Panc1 (cell line): ENCODE results near the gene PITX1. TPM values are rescaled to one million over a fixed set of nuclear protein-coding genes. Genes with fewer than 3 reads are reported as not detected.

Source experiments
- ATAC-seq: fragments of 200-7000 bp; cut with Tn5 transposase; 2 replicates; pipeline ENCODE4 v1.9.1; 2020; ENCODE audit warnings: mild to moderate bottlenecking, moderate library complexity
- BruUV-seq: library from RNA; stranded (reverse); fragments of 400-500 nt; replicated peaks from 2 replicates; lab custom pipeline; 2021; lab: Mats Ljungman, UMichigan
- CTCF ChIA-PET: fragments of 300-600 bp; sonication (Branson Sonifier 250); formaldehyde crosslinking; loops from one replicate; lab custom pipeline; 2022; ENCODE audit warnings: antibody characterized with exemption; lab: Charles Lee
- POLR2A ChIA-PET: fragments of 300-600 bp; sonication (Branson Sonifier 250); formaldehyde crosslinking; loops from one replicate; lab custom pipeline; 2022; ENCODE audit warnings: antibody characterized with exemption; lab: Charles Lee
- DNase-seq: peaks from one replicate; pipeline ENCODE4 v3.0.0-alpha.2; 2010; ENCODE audit warnings: low read depth, low spot score
- H3K27ac ChIP-seq: 2 replicates; pipeline ENCODE4 v1.5.1; 2011; ENCODE audit warnings: mild to moderate bottlenecking, low read length, inconsistent platforms
- H3K27me3 ChIP-seq: fragments of 200-500 bp; sonication (Bioruptor generic); 2 replicates; pipeline ENCODE4 v1.6.0; 2014; ENCODE audit warnings: low read length, inconsistent platforms; ENCODE audit not compliant: control insufficient read depth, insufficient read depth
- H3K36me3 ChIP-seq: fragments of 200-500 bp; sonication (Bioruptor generic); 2 replicates; pipeline ENCODE4 v1.5.1; 2014; ENCODE audit warnings: inconsistent platforms, mild to moderate bottlenecking, low read length, moderate library complexity; ENCODE audit not compliant: control insufficient read depth, insufficient read depth
- H3K4me1 ChIP-seq: 2 replicates; pipeline ENCODE4 v1.5.1; 2011; ENCODE audit warnings: inconsistent platforms, mild to moderate bottlenecking, low read length, moderate library complexity; ENCODE audit not compliant: control insufficient read depth, insufficient read depth
- H3K4me3 ChIP-seq, 2 experiments: 2 replicates each; pipeline ENCODE4 v1.5.1; 2011 to 2012; ENCODE audit warnings: low read depth in 2 of 2, low read length in 2 of 2, mild to moderate bottlenecking in 2 of 2, inconsistent platforms in 1 of 2, moderate library complexity in 1 of 2
- H3K9me3 ChIP-seq: fragments of 200-500 bp; sonication (Bioruptor generic); 2 replicates; pipeline ENCODE4 v1.5.1; 2014; ENCODE audit warnings: low read depth, mild to moderate bottlenecking, inconsistent platforms, low read length, moderate library complexity; ENCODE audit not compliant: control insufficient read depth, insufficient read depth
- POLR2AphosphoS5 ChIP-seq: IDR thresholded peaks from 2 replicates; pipeline ENCODE4 v1.6.1; 2012; ENCODE audit warnings: mild to moderate bottlenecking, low read depth, low read length, moderate library complexity
- REST ChIP-seq, 2 experiments: IDR thresholded peaks; 2 replicates each; pipeline ENCODE4 v1.6.1; 2011 to 2012; ENCODE audit warnings: low read depth in 2 of 2, control low read depth in 1 of 2, low read length in 1 of 2, mild to moderate bottlenecking in 1 of 2, moderate library complexity in 1 of 2; ENCODE audit not compliant: insufficient read depth in 1 of 2
- SIN3A ChIP-seq: IDR thresholded peaks from 2 replicates; pipeline ENCODE4 v1.6.1; 2012; ENCODE audit warnings: low read depth, mild to moderate bottlenecking, low read length, moderate library complexity, borderline replicate concordance; ENCODE audit not compliant: insufficient read depth
- TCF7L2 ChIP-seq: IDR thresholded peaks from 2 replicates; pipeline ENCODE4 v1.6.1; 2011; ENCODE audit warnings: mild to moderate bottlenecking, low read depth, low read length, inconsistent platforms
- in situ Hi-C: cut with HindIII; loops from 2 replicates; pipeline ENCODE4 v1.10.0; 2016; ENCODE audit warnings: low sequenced_read_pairs, low pct_unique_long_range_greater_than_20kb
- intact Hi-C: fragments of 100-400 bp; cut with micrococcal nuclease; formaldehyde crosslinking; loops from one replicate; pipeline ENCODE4 v1.10.0; 2022; ENCODE audit not compliant: unreplicated experiment
- total RNA-seq: library from RNA; stranded (reverse); gene quantifications from one replicate; pipeline ENCODE4 v1.2.1, GENCODE V29; 2021; ENCODE audit not compliant: unreplicated experiment
- TF ChIP-seq, protein P1 (sequence below): fragments of 450-650 bp; IDR thresholded peaks from 2 replicates; pipeline ENCODE4 v1.5.1; 2017; ENCODE audit warnings: mild to moderate bottlenecking

PITX1 gene
- total RNA-seq, 1 experiment from 2014 or later = 41.5 TPM

DNA sequence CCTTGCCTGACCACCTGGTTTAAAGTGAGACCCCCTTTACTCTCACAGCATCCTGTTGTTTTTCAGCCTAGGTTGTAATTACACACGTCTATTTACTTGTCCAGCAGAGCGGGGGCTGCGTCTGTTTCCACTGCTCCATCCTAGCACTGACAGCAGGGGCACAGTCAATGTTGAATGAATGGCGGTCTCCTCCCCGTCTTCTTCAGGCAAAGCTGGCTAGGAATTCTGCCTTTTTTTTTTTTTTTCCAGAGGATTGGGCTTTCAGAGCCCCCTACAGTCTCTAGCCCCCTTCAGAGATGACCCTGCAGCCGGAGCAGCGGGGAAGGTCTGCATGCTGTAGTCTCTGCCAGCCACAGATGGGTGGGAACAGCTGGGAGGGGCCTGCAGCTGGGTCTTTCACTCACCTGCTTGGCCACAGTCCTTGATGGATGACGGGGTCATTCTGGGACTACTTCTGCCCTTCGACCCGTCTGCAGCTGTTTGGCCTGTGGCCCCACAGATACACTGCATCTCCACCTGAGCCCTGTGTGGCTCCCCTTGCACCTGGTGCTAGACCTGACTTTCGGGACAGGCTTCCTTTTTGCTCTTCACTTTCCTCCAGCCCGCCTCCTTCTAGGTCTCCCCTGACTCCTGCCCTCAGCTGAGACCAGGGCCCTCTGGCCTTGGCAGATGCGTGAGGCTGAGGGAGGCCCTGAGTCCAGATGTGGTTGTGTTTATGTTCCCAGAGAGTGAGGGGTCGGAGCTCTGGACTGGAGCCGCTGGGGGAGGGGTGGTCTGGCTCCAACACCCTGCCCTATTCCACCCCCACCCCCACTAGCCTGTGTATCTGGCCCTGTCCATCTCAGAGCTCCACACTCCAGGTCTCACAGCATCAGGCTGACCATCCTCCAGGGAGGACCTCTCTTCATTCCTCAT is 8.0 kb downstream of the PITX1 start:
- no peak overlapping the region for H3K27ac ChIP-seq
- no peaks in the 10 kb centered on the region for H3K27me3 ChIP-seq
- CTCF ChIA-PET = interaction anchor here (1.1 kb wide), 1 partner anchor 155 kb away, joined by 3 read pairs; no protein-coding TSS in a partner anchor
- no TSS peak for BruUV-seq
- DNase-seq (no peak), ATAC-seq (no peak)
- TF ChIP-seq REST (IDR thresholded peaks at IDR 0.05; ENCODE audit: insufficient read depth in 1 of 2, low read depth in 2 of 2, low read length in 1 of 2) (no peak), TCF7L2 (no peak), POLR2AphosphoS5 (no peak), SIN3A (no peak)
- TF ChIP-seq, protein P1, sequence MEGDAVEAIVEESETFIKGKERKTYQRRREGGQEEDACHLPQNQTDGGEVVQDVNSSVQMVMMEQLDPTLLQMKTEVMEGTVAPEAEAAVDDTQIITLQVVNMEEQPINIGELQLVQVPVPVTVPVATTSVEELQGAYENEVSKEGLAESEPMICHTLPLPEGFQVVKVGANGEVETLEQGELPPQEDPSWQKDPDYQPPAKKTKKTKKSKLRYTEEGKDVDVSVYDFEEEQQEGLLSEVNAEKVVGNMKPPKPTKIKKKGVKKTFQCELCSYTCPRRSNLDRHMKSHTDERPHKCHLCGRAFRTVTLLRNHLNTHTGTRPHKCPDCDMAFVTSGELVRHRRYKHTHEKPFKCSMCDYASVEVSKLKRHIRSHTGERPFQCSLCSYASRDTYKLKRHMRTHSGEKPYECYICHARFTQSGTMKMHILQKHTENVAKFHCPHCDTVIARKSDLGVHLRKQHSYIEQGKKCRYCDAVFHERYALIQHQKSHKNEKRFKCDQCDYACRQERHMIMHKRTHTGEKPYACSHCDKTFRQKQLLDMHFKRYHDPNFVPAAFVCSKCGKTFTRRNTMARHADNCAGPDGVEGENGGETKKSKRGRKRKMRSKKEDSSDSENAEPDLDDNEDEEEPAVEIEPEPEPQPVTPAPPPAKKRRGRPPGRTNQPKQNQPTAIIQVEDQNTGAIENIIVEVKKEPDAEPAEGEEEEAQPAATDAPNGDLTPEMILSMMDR = no peak
- POLR2A ChIA-PET = interaction anchor here (0.5 to 0.6 kb wide), 2 partner anchors 176 to 307 kb away, joined by 3 to 8 read pairs; no protein-coding TSS in a partner anchor
- no peaks in the 10 kb centered on the region for H3K36me3 ChIP-seq
- no peaks in the 10 kb centered on the region for H3K9me3 ChIP-seq
- in situ Hi-C loops = no loop called here
- intact Hi-C loops = no loop called here
- peaks cover 15% of the 10 kb centered on the region for H3K4me1 ChIP-seq
- H3K4me3 ChIP-seq = no peak overlapping the region

DNA sequence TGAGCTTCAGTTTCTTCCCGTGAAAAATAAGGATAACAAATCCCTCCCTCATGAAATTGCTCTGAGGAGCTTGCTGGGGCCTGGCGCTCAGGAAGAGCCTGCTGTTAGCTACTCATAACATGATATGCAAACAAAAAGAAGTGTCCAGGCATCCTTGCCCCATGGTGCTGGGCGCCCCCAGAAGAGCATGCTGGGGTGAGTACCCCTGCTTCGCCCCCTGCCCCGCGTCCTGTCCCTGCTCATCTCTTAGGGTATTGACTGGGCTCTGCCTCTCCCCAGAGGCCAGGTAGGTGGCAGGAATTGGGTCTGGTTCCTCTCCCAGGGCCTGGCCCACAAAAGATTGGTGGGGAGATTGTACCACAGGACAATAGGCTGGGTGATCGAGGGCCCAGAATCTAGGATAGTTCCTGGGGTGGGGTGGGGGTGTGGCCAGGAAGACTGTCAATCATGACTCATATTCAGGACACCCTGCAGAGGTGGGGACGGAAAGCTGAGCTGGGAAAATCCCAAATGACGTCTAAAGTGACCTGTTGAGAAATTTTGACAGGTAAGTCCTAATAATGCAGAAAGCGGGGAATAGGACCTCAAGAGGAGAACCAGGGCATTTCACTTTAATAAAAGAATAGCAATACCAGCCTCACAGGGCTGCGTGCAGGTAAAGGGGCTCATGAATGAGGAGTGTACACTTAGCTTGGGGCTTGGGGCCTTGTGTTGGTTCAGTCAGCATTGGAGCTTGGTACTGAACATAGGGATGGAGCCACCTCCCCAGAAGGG is 8.9 kb downstream of the PITX1 start:
- in situ Hi-C loops (no loop called here), intact Hi-C loops (no loop called here)
- no peak for DNase-seq

More for the DNA sequence above, 8.9 kb downstream of the PITX1 start:
- Histone ChIP-seq H3K9me3 (no peaks in the 10 kb centered on the region), H3K27ac (no peak overlapping the region), H3K4me1 (peaks cover 6% of the 10 kb centered on the region), H3K36me3 (no peaks in the 10 kb centered on the region), H3K4me3 (no peak overlapping the region), H3K27me3 (no peaks in the 10 kb centered on the region)
- ChIA-PET CTCF (no interaction called here), POLR2A (no interaction called here)
- BruUV-seq = no TSS peak
- no peak for ATAC-seq
- TF ChIP-seq POLR2AphosphoS5 (no peak), REST (IDR thresholded peaks at IDR 0.05; ENCODE audit: insufficient read depth in 1 of 2, low read depth in 2 of 2, low read length in 1 of 2) (no peak)
- TF ChIP-seq, protein P1 = no peak
